SK-N-MC (cell line): ENCODE measurements around the gene XRCC6.

Experiments used
- DNase-seq: peaks from one replicate; pipeline ENCODE4 v3.0.0-alpha.2; 2011; ENCODE audit warnings: low read depth, low spot score
- H3K27ac ChIP-seq: fragments of 200-600 bp; sonication (generic); 2 replicates; pipeline ENCODE4 v1.5.1; 2016; ENCODE audit warnings: mixed run types
- H3K36me3 ChIP-seq: fragments of 200-600 bp; sonication (generic); 2 replicates; pipeline ENCODE4 v1.6.1; 2017; ENCODE audit warnings: antibody characterized with exemption, low read length, mixed read lengths; ENCODE audit not compliant: insufficient read depth
- H3K4me3 ChIP-seq: fragments of 200-600 bp; sonication (generic); 2 replicates; pipeline ENCODE4 v1.5.1; 2016
- H3K9ac ChIP-seq: fragments of 200-600 bp; sonication (generic); 2 replicates; pipeline ENCODE4 v1.8.0; 2017; ENCODE audit warnings: mixed run types, mixed read lengths; ENCODE audit not compliant: insufficient read length
- H3K9me3 ChIP-seq: fragments of 200-600 bp; sonication (generic); 2 replicates; pipeline ENCODE4 v1.6.1; 2017; ENCODE audit warnings: low read depth, mild to moderate bottlenecking, antibody characterized with exemption, low read length, moderate library complexity, mixed read lengths
- EZH2 ChIP-seq: fragments of 200-600 bp; sonication (generic); IDR thresholded peaks from one replicate; pipeline ENCODE4 v1.6.1; 2017; ENCODE audit warnings: antibody characterized with exemption
- FOXP2 ChIP-seq: optimal IDR thresholded peaks from 2 replicates; pipeline ENCODE3; 2011; ENCODE audit warnings: mild to moderate bottlenecking, moderate library complexity; ENCODE audit not compliant: insufficient read depth; ENCODE audit errors: extremely low read length, control extremely low read depth
- POLR2AphosphoS5 ChIP-seq: IDR thresholded peaks from 2 replicates; pipeline ENCODE4 v1.6.1; 2012; ENCODE audit warnings: mild to moderate bottlenecking, low read depth, low read length, borderline replicate concordance

The XRCC6 gene

DNA sequence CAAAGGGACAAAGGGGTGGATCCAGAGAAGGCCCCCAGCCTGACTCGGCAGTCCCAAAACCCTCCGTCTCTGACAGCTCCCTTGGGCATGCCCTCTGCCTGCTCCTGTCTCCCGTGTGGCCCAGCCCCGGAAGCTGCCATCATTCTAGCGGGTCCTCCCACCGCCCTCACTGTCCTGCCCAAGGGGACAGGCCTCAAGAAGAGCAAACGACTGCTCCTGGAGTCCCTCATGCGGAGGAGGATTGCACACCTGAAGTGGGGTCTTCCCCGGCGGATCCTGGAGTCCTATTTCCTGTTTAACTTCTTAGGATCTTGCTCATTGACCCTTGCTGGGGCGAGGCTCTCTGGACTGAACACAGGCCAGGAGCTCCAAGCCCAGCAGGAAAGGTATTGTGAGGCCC is 75.6 kb downstream of the XRCC6 start:
- no peak overlapping the region for H3K27ac ChIP-seq
- DNase-seq, result no peak
- no peaks in the 10 kb centered on the region for H3K9me3 ChIP-seq
- no peaks in the 10 kb centered on the region for H3K36me3 ChIP-seq
- peak overlapping the region; percentile 52 for H3K9ac ChIP-seq
- peak overlapping the region; percentile 75 for H3K4me3 ChIP-seq
- TF ChIP-seq FOXP2 (no peak), EZH2 (no peak), POLR2AphosphoS5 (no peak)

GRCh38 chr22:41697126-41697775 is 76.2 kb downstream of the XRCC6 start:
- Histone ChIP-seq H3K4me3 (peak overlapping the region; percentile 75), H3K9me3 (no peaks in the 10 kb centered on the region), H3K27ac (no peak overlapping the region), H3K9ac (peak overlapping the region; percentile 52), H3K36me3 (no peaks in the 10 kb centered on the region)
- peak; percentile 60 for DNase-seq
- TF ChIP-seq POLR2AphosphoS5 (no peak), FOXP2 (no peak), EZH2 (no peak)

DNA sequence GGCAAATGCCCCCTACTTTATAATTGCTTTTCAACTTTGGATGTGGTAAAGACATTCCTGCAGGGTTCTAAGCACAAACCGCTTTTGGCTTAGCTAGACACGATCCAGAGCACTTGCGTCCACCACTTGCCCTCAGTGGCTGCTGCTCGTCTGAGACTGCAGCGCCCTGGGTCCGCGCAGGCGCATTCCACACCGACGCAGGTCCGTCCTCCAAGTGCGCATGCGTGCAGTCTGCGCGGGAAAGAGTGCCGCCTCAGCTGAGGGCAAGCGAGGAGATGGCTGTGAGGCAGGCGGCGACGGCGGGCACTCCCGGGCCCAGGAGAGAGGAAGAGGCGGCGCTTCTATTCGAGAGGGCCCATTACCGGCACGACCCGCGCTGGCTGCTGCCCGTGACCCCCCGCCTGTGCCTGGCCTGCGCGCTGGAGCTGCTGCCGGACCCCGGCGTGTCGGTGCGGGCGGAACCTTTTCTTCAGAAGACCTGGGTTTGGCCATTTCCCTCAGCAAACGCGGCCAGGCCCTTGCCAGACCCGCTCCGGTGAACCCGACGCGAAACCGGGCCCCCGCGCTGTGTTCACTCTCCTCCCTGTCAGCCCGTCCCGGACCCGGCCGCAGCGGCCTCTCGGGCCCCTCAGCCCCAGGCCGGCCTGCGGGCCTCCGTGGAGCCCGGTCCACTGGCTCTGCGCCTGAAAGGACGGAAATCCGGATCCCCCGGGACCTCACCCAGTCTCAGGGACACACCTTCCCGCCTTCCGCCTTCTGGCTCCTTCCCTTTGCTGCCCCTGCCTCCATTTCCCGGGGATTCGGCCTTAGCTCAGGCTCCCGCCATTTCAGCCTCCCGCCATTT is 78.4 kb downstream of the XRCC6 start, which contains the start of gene MEI1:
TSS of gene MEI1 (plus strand) at position 240 of the 844 bp plus-strand sequence. CDS start at position 276, 36 bp downstream.
- H3K9me3 ChIP-seq, result no peaks in the 10 kb centered on the region
- H3K27ac ChIP-seq, result no peak within 1 kb of the TSS
- H3K36me3 ChIP-seq, result no peaks in the 10 kb centered on the region
- DNase-seq, result no peak
- TF ChIP-seq FOXP2, result no peak
- TF ChIP-seq POLR2AphosphoS5, result no peak
- no peak for TF ChIP-seq EZH2
- H3K9ac ChIP-seq, result no peak within 1 kb of the TSS
- no peak within 1 kb of the TSS for H3K4me3 ChIP-seq

GRCh38 chr22:41700108-41700364 is 78.9 kb downstream of the XRCC6 start:
- Histone ChIP-seq H3K9me3 (no peaks in the 10 kb centered on the region), H3K9ac (no peak overlapping the region), H3K27ac (no peak overlapping the region), H3K4me3 (no peak overlapping the region), H3K36me3 (no peaks in the 10 kb centered on the region)
- no peak for DNase-seq
- no peak for TF ChIP-seq POLR2AphosphoS5
- no peak for TF ChIP-seq EZH2

GRCh38 chr22:41702763-41703162 is 81.7 kb downstream of the XRCC6 start:
- H3K27ac ChIP-seq, result no peak overlapping the region
- no peak for DNase-seq

DNA sequence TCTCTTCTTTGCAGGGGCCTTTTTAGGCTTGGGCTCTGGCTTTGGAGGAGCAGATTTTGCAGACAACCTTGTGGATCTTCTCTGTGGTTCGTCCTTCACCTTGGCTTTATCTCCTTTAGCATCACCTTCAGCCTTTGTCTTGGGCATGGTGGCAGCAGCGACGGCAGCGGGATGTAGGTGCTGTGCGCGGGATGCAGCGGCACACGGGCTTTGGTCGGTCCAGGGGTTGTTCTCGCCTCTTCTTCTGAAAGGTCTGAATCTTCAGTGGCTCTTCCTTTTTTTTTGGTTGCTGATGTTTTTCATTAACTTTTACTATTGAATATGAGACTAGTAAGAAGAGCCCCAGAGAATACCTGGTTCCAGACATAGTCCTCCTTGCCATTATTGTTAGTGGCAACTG is 88.2 kb downstream of the XRCC6 start:
- TF ChIP-seq POLR2AphosphoS5, result no peak
- TF ChIP-seq FOXP2, result no peak
- no peak for TF ChIP-seq EZH2
- Histone ChIP-seq H3K4me3 (no peak overlapping the region), H3K27ac (no peak overlapping the region), H3K9ac (no peak overlapping the region), H3K36me3 (no peaks in the 10 kb centered on the region), H3K9me3 (no peaks in the 10 kb centered on the region)
- no peak for DNase-seq

More at GRCh38 chr22:41702763-41703162, 81.7 kb downstream of the XRCC6 start:
- H3K9ac ChIP-seq, result no peak overlapping the region
- no peaks in the 10 kb centered on the region for H3K9me3 ChIP-seq
- no peaks in the 10 kb centered on the region for H3K36me3 ChIP-seq
- H3K4me3 ChIP-seq, result no peak overlapping the region
- TF ChIP-seq POLR2AphosphoS5, result no peak
- no peak for TF ChIP-seq FOXP2
- no peak for TF ChIP-seq EZH2

- no peak for DNase-seq
- TF ChIP-seq FOXP2, result no peak
- TF ChIP-seq POLR2AphosphoS5, result no peak
- no peak for TF ChIP-seq EZH2
- no peak overlapping the region for H3K4me3 ChIP-seq
- H3K27ac ChIP-seq, result no peak overlapping the region
- no peak overlapping the region for H3K9ac ChIP-seq
- no peaks in the 10 kb centered on the region for H3K9me3 ChIP-seq
- H3K36me3 ChIP-seq, result no peaks in the 10 kb centered on the region
These were observed 91.9 kb downstream of the XRCC6 start for GRCh38 chr22:41713004-41713403.
